Cardiac muscle cell (in vitro differentiated cells and primary cell): ENCODE results near the gene TRIM66. TPM values are rescaled to one million over a fixed set of nuclear protein-coding genes. Genes with fewer than 3 reads are reported as not detected.
A peak's percentile ranks its signal among the peaks of the same experiment; 100 is the strongest.

Experiments
- DNase-seq, 2 donors: peaks; one replicate each; pipeline versions ENCODE4 v3.0.0 to v3.0.0-alpha.2; 2010 to 2017; ENCODE audit warnings: low read depth in 1 of 2, low spot score in 1 of 2
- H3K27ac ChIP-seq: fragments of 200-600 bp; sonication (generic); 2 replicates; pipeline ENCODE4 v1.5.1; 2016
- H3K27me3 ChIP-seq: fragments of 200-600 bp; sonication (generic); 2 replicates; pipeline ENCODE4 v1.6.0; 2016; ENCODE audit warnings: control low read depth
- H3K36me3 ChIP-seq: fragments of 200-600 bp; sonication (generic); 2 replicates; pipeline ENCODE4 v1.5.1; 2016; ENCODE audit warnings: control low read depth
- H3K4me1 ChIP-seq: fragments of 200-600 bp; sonication (generic); 2 replicates; pipeline ENCODE4 v1.8.1; 2017; ENCODE audit warnings: low read depth, mild to moderate bottlenecking, mixed run types
- H3K4me3 ChIP-seq: fragments of 200-600 bp; sonication (generic); 2 replicates; pipeline ENCODE4 v1.5.1; 2016; ENCODE audit warnings: mild to moderate bottlenecking
- H3K9me3 ChIP-seq: fragments of 200-600 bp; sonication (generic); 2 replicates; pipeline ENCODE4 v1.5.1; 2017; ENCODE audit warnings: low read depth, mild to moderate bottlenecking, control low read depth
- polyA plus RNA-seq: library from polyadenylated mRNA; unstranded; fragments of >200 nt; fragmentation: Nextera tagmentation; extraction: Ambion mirVana; gene quantifications from 2 replicates; pipeline ENCODE4 v1.2.1, GENCODE V29; 2016
- total RNA-seq: library from RNA; depleted of rRNA; stranded (reverse); fragments of >200 nt; gene quantifications from 2 replicates; pipeline ENCODE4 v1.2.3, GENCODE V29; 2016
- TF ChIP-seq, protein P1 (sequence below): IDR thresholded peaks from 2 replicates; pipeline ENCODE4 v1.5.1; 2012; ENCODE audit warnings: low read depth, mild to moderate bottlenecking, low read length

The TRIM66 gene
- total and polyA plus RNA-seq, 2 experiments from 2014 or later: 3.9 to 10.9 TPM

DNA sequence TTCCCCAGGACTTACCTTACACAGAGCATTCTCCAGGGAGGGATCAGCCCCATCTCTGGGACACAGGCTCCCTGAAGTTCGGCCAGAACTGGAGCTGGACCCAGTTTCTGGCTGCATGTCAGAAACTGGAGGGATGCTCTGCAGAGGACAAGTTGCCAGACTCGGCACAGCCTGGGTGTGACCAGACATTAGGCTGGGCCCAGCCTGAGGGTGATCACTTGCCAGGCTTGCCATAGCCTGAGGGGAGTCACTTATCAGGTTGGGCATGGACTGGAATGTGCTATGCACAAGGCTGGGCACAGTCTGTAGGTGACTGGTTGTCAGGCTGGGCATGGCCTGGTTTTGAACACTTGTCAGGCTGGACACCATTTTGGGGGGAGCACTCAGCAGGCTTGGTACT is 57.8 kb downstream of the TRIM66 start:
- Histone ChIP-seq H3K36me3 (peaks cover 8% of the 10 kb centered on the region), H3K27me3 (no peaks in the 10 kb centered on the region), H3K4me3 (no peak overlapping the region), H3K27ac (no peak overlapping the region), H3K9me3 (no peaks in the 10 kb centered on the region), H3K4me1 (no peaks in the 10 kb centered on the region)
- TF ChIP-seq, protein P1, sequence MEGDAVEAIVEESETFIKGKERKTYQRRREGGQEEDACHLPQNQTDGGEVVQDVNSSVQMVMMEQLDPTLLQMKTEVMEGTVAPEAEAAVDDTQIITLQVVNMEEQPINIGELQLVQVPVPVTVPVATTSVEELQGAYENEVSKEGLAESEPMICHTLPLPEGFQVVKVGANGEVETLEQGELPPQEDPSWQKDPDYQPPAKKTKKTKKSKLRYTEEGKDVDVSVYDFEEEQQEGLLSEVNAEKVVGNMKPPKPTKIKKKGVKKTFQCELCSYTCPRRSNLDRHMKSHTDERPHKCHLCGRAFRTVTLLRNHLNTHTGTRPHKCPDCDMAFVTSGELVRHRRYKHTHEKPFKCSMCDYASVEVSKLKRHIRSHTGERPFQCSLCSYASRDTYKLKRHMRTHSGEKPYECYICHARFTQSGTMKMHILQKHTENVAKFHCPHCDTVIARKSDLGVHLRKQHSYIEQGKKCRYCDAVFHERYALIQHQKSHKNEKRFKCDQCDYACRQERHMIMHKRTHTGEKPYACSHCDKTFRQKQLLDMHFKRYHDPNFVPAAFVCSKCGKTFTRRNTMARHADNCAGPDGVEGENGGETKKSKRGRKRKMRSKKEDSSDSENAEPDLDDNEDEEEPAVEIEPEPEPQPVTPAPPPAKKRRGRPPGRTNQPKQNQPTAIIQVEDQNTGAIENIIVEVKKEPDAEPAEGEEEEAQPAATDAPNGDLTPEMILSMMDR: no peak
- DNase-seq: no peak

DNA sequence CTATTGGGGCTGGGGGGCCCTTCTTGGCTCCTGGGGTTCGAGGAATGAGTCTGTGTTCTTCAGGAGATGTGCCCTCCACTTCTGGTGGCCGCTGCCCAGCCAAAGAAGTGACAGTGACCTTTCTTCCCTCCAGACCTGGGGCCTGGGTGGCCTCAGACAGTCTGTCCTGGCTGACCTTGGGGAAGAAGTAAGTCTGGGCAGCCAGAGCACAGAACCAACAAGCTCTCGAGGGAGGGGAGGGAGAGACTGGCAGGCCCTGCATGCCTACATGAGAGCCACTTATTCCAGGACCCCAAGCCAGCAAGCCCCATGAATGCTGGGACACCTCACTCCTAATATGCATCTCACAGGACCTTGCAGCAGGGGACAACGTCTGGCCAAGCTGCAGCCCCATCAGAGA is 61.3 kb downstream of the TRIM66 start:
- TF ChIP-seq, protein P1: no peak
- Histone ChIP-seq H3K27ac (no peak overlapping the region), H3K27me3 (no peaks in the 10 kb centered on the region), H3K9me3 (no peaks in the 10 kb centered on the region), H3K4me3 (no peak overlapping the region), H3K36me3 (peaks cover 14% of the 10 kb centered on the region), H3K4me1 (no peaks in the 10 kb centered on the region)
- DNase-seq: no peak

- Histone ChIP-seq H3K4me3 (no peak overlapping the region), H3K36me3 (peaks cover 5% of the 10 kb centered on the region), H3K27me3 (no peaks in the 10 kb centered on the region), H3K9me3 (no peaks in the 10 kb centered on the region), H3K27ac (no peak overlapping the region), H3K4me1 (no peaks in the 10 kb centered on the region)
- TF ChIP-seq, protein P1: no peak
- DNase-seq: peak in 1 of 2 donors; percentile 18
These were observed 65.4 kb downstream of the TRIM66 start for GRCh38 chr11:8617063-8617462.

DNA sequence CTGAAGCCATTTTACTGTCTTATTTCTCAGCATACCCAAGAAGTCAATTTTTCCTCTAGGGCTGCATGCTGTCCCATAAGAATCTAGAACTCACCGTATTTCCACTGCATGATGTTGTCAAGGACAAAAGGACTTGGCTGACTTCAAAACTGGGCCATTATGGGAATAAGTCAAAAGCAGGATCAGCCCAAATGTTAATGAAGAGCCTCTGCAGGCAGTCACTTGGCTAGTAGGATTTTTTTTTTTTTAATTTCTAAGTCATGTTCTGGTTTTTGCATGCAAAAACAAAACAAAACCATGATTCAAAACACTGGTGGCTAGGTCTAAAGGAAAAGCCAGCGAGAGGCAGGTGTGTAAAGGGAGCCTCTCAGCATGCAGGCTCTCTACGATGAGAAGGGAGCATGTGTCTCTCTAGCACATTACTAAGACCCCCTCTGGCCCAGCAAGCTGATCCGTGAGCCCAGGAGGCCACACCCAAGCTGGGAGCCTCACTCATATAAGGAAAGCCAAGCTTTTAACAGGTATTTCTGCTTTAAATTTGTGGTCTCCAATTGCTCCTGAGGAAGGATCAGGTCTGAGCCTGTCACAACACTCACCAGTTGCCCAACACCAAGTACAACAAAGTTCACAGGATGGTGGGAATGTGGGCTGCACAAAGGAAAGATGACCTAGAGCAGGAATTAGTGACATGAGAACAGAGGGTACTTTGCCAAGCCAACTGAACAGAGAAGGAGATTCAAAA is 67.0 kb downstream of the TRIM66 start:
- Histone ChIP-seq H3K9me3 (no peaks in the 10 kb centered on the region), H3K27me3 (no peaks in the 10 kb centered on the region), H3K4me1 (no peaks in the 10 kb centered on the region), H3K27ac (no peak overlapping the region), H3K36me3 (peaks cover 5% of the 10 kb centered on the region), H3K4me3 (no peak overlapping the region)
- no peak for DNase-seq
- TF ChIP-seq, protein P1: no peak

- no peaks in the 10 kb centered on the region for H3K9me3 ChIP-seq
- peaks cover 5% of the 10 kb centered on the region for H3K36me3 ChIP-seq
- TF ChIP-seq, protein P1: no peak
- no peak overlapping the region for H3K4me3 ChIP-seq
- no peaks in the 10 kb centered on the region for H3K27me3 ChIP-seq
- no peak overlapping the region for H3K27ac ChIP-seq
- no peak for DNase-seq
- H3K4me1 ChIP-seq: no peaks in the 10 kb centered on the region
These were observed 68.0 kb downstream of the TRIM66 start for GRCh38 chr11:8614497-8614896.
